H7 (cell line): ENCODE data around the gene TBC1D5. TPM values are rescaled to one million over a fixed set of nuclear protein-coding genes. Genes with fewer than 3 reads are reported as not detected.
A peak's percentile ranks its signal among the peaks of the same experiment; 100 is the strongest.

ENCODE experiments used
- DNase-seq: peaks from one replicate; pipeline ENCODE4 v3.0.0; 2012
- H3K27me3 ChIP-seq: 2 replicates; pipeline ENCODE4 v1.6.0; 2011; ENCODE audit warnings: mild to moderate bottlenecking, low read length; ENCODE audit not compliant: control insufficient read depth, insufficient read depth
- H3K36me3 ChIP-seq: replicated peaks from 2 replicates; pipeline ENCODE4 v1.5.1; 2011; ENCODE audit warnings: low read length; ENCODE audit not compliant: control insufficient read depth, insufficient read depth
- H3K4me3 ChIP-seq: 2 replicates; pipeline ENCODE4 v1.5.1; 2011; ENCODE audit warnings: low read depth, mild to moderate bottlenecking, control low read depth, low read length, moderate library complexity; ENCODE audit not compliant: insufficient read depth
- total RNA-seq: library from RNA; depleted of rRNA; stranded (reverse); fragments of >200 nt; shearing (Covaris generic); gene quantifications from 2 replicates; pipeline ENCODE4 v1.2.3, GENCODE V29; 2014

Gene TBC1D5
- total RNA-seq, 1 experiment from 2014 or later = 26.8 TPM

- no peak for DNase-seq
- H3K27me3 ChIP-seq = no peaks in the 10 kb centered on the region
- no peak overlapping the region for H3K4me3 ChIP-seq
- no peaks in the 10 kb centered on the region; the same call in 1 of the 2 replicates for H3K36me3 ChIP-seq
Measured at GRCh38 chr3:17151598-17152373, 590.6 kb downstream of the TBC1D5 start.

GRCh38 chr3:17149076-17149475, 593.4 kb downstream of the TBC1D5 start:
- Histone ChIP-seq H3K4me3 (no peak overlapping the region), H3K36me3 (no peaks in the 10 kb centered on the region), H3K27me3 (no peaks in the 10 kb centered on the region; the same call in 1 of the 2 replicates)
- no peak for DNase-seq

- no peaks in the 10 kb centered on the region for H3K36me3 ChIP-seq
- DNase-seq = no peak
- no peak overlapping the region for H3K4me3 ChIP-seq
- no peaks in the 10 kb centered on the region; the same call in 1 of the 2 replicates for H3K27me3 ChIP-seq
Measured at GRCh38 chr3:17144665-17144993, 597.8 kb downstream of the TBC1D5 start.

- peak; percentile 69 for DNase-seq
- Histone ChIP-seq H3K36me3 (no peaks in the 10 kb centered on the region), H3K27me3 (no peaks in the 10 kb centered on the region; the same call in 1 of the 2 replicates), H3K4me3 (no peak overlapping the region)
Measured at GRCh38 chr3:17143893-17144664, 598.4 kb downstream of the TBC1D5 start.

- Histone ChIP-seq H3K4me3 (no peak overlapping the region), H3K27me3 (no peaks in the 10 kb centered on the region; the same call in 1 of the 2 replicates), H3K36me3 (no peaks in the 10 kb centered on the region)
- no peak for DNase-seq
Measured at GRCh38 chr3:17142516-17142915, 599.9 kb downstream of the TBC1D5 start.

GRCh38 chr3:17141699-17142098, 600.7 kb downstream of the TBC1D5 start:
- DNase-seq = no peak
- Histone ChIP-seq H3K27me3 (no peaks in the 10 kb centered on the region; the same call in 1 of the 2 replicates), H3K36me3 (no peaks in the 10 kb centered on the region), H3K4me3 (no peak overlapping the region)

- H3K36me3 ChIP-seq = no peaks in the 10 kb centered on the region
- DNase-seq = peak; percentile 68
- no peaks in the 10 kb centered on the region; the same call in 1 of the 2 replicates for H3K27me3 ChIP-seq
- no peak overlapping the region for H3K4me3 ChIP-seq
Measured at GRCh38 chr3:17140670-17141505, 601.5 kb downstream of the TBC1D5 start.

GRCh38 chr3:17138246-17139039, 604.0 kb downstream of the TBC1D5 start:
- H3K4me3 ChIP-seq = no peak overlapping the region
- no peaks in the 10 kb centered on the region for H3K36me3 ChIP-seq
- H3K27me3 ChIP-seq = no peaks in the 10 kb centered on the region
- no peak for DNase-seq

- H3K27me3 ChIP-seq = no peaks in the 10 kb centered on the region
- no peak overlapping the region for H3K4me3 ChIP-seq
- H3K36me3 ChIP-seq = no peaks in the 10 kb centered on the region
- no peak for DNase-seq
Measured at GRCh38 chr3:17137321-17137826, 605.1 kb downstream of the TBC1D5 start.

GRCh38 chr3:17136136-17136721, 606.2 kb downstream of the TBC1D5 start:
- no peak for DNase-seq
- no peaks in the 10 kb centered on the region for H3K27me3 ChIP-seq
- H3K36me3 ChIP-seq = no peaks in the 10 kb centered on the region
- H3K4me3 ChIP-seq = no peak overlapping the region

- Histone ChIP-seq H3K27me3 (no peaks in the 10 kb centered on the region), H3K36me3 (no peaks in the 10 kb centered on the region), H3K4me3 (no peak overlapping the region)
- no peak for DNase-seq
Measured at GRCh38 chr3:17135696-17136095, 606.7 kb downstream of the TBC1D5 start.

- Histone ChIP-seq H3K27me3 (no peaks in the 10 kb centered on the region), H3K36me3 (no peaks in the 10 kb centered on the region), H3K4me3 (no peak overlapping the region)
- DNase-seq = no peak
Measured at GRCh38 chr3:17133632-17134545, 608.5 kb downstream of the TBC1D5 start.
